CD4-positive, alpha-beta T cell treated with Interleukin-6 at 100 ng/mL for 8 hours (primary cell): Measurements from ENCODE around the gene UBE2G2.

Experiments used
- DNase-seq: peaks from one replicate; pipeline ENCODE4 v3.0.0-alpha.2; 2020; ENCODE audit warnings: mixed read lengths, low spot score

Gene UBE2G2

DNA sequence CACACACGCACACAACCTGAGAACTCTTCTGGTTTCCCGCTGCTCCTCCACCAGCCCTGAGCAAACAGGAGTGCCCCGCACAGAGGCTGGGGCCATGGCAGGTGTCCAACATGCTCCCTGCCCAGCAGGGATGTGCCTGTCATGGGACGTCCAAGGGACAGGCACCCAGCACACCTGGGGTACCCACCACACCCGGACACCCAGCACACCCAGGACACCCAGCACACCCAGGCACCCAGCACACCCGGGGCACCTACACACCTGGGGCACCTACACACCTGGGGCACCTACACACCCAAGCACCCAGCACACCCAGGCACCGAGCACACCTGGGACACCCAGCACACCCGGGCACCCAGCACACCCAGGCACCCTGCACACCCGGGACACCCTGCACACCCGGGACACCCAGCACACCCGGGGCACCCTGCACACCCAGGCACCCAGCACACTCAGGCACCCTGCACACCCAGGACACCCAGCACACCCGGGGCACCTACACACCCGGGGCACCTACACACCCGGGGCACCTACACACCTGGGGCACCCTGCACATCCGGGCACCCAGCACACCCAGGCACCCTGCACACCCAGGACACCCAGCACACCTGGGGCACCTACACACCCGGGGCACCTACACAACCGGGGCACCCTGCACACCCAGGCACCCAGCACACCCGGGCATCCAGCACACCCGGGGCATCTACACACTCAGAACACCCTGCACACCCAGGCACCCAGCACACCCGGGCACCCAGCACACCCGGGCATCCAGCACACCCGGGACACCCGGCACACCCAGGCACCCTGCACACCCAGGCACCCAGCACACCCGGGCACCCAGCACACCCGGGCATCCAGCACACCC is 37.9 kb downstream of the UBE2G2 start:
- DNase-seq, result no peak

DNA sequence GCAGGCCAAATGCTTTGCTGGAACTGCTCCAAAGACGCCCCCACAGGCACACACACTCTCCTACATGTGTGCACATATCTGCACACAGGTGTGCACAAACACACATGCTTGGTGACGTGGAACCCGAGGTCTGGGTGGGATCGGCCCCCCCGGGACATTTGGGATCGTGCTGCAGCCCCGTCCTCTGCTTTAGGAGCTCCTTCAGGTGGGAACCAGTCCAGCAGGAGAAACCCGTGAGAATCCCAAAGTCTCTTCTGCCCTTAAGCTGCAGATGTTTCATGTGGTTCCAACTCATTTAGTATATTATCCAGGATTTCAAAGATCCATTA is 38.6 kb downstream of the UBE2G2 start:
- DNase-seq, result no peak

DNA sequence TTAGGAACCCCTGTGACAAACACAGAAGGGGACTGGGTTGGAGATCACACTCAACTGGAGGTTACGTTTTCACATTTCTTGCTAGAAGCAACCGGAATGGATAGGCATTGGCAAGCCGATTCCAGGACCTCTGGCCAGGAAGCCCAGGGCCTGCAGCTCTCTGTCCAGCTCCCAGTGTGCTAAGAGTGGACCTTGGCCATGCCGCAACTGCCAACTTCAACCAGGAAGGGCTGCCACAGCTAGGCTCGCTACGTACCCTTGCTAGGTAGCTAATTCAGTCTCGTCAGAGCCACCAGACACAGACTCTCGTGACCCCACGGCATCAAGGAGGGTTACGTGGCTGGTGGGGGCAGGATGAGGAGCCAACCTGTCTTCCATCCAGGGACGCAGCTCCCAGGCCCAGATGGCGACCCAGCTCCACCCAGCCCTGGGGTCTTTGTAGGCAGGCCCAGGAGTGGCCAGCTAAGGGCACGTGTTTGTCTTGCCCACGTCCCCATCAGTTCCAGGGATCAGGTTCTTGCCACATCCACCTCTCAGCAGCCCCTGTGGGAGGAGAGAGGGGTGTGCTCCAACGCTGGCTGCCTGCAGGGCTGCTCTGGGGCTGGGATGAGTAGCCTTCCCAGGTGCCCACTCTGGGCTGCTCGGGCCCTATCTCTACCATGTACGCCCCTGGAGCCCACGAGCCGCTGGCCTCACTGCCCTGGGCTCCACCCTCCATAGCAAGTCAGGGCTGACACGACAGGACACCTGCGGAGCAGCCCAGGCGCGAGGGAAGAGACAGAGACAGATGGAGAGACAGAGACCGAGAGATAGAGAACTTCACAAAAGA is 39.2 kb downstream of the UBE2G2 start:
- no peak for DNase-seq

DNA sequence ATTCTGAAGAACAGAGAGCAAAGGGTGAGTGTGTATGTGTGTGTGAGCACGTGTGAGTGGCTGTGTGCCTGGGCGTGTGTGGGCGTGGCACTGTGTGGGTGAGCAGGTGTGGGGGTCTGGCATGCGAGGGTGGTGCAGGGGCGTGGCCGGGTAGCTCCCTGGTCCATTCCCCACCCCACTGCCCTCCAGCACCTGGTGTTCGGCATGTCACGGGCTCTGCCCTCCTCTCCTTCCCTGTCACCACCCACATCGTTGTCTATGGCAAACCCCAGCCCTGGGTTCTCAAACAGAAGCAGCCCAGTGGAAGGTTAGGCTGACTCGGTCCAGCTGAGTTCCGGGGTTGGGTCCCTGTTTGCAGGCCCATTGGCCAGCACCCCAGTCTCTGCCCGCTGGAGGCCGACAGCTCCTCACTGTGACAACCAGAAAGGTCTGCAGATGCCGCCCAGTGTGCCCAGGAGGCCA is 39.8 kb downstream of the UBE2G2 start:
- no peak for DNase-seq

DNA sequence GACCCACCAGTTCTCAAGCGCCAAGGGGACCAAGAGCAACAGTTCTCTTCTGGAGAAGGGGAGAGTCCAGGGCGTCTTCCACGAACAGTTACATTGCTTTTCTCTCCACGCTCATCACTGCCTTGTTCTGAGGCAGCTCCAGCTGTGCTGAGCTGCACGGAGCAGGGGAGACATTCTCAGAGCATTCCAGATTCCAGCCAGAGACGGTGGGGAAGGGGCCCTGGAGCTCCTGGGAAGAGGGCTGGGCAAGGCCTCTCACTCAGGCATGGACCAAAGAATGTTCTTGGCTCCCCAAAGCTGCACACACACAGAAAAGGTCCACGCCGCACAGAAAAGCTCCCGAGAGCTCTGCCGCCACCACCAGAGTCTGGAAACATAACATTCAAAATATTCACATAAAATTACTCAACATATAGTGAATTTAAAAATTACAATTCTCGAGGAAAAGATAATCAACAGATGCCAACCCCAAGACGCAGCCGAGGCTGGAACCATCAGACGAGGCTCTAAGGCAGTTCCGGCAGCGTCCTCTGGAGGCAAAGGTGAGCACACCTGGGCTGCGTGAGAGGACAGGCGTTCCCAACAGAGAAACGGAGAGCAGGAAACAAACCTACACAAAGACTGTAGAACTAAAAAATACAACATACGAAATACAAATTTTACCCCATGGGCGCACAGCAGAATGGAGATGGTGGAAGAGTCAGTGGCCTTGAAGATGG is 40.5 kb downstream of the UBE2G2 start:
- no peak for DNase-seq

DNA sequence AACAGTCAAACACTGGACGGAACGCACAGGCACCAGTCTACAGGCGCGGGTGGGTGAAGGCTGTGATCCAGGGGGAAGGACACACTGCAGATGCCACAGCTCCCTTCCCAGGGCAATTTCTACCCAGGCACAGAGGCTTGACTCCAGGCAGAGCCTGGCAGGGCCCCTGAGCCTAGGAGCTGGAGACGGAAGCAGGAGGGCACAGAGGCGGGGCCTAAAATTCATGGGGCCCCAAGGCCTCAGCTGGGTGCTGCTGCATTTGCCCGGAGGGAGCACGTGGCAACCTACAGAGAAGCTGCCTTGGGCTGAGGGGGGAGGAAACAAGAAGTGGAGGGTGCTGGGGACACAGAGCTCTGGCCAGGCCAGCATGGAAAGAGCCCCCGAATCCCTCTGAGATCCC is 41.2 kb downstream of the UBE2G2 start:
- DNase-seq, result no peak

DNA sequence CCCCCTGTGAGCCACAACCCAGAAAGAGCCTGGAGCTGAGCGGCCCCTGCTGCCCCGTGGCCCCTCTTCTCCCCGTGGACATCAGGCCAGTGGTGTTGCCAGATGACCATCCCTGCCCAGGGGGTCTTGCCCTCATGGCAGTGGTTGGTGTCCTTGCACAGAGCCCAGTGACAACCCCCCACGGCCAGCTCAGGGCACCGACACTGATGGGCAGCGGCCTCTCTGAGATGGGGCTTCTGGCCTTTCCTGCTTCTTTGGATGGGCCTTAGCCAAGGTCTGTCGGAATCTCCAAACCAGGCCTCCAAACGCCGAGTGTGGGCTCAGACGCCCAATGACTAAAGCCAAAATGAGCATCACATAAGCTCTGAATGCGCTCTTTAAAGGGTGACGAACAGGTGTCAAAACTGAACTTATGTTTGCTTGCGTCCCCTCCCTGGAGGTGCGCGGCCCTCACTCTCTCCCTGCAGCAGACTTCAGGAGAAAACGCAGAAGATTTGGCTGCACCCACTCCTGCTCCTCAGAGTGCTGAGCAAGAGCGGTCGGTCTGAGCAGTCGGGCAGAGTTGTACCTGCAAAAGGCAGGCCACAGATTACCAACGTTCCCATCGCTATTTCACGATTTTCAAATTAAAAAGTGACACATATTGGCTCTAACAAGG is 41.9 kb downstream of the UBE2G2 start:
- no peak for DNase-seq

DNA sequence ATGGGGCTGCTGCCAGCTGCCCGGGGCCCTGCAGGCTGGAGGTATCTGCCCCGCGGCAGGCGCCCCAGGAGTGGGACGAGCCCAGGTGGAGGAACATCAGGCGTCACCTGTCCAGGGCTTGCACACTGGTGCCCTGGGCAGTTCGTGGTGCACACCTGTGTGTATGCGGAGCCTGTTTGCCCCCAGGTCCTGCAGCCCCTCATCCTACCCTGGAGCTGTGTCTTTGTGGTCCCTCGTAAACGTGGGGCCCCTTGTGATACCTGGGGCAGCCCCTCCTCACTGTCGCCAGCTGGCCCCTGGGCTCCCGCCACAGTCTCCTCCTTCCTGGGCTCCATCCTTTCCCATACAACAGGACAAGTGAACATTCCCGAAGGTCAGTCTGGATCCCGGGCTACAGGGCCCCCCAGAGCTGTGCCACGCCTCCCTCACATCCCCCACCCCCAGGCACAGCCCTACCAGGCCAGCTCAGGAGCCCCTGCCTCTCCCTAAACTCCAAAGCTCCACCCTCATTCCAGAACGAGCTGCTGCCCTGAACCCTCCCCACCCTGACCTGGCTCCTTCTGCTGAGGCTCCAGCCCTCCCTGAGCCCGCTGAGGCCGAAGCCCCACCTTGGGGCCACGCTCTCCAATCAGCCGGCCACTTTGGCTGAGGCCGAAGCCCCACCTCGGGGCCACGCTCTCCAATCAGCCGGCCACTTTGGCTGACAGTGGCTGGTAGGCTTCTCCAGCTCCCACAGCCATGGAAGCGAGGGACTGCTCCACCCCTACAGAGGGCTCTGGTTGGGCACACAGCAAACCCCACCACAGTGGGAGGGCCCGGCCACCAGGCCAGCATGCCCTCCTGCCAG is 42.6 kb downstream of the UBE2G2 start:
- DNase-seq, result no peak

DNA sequence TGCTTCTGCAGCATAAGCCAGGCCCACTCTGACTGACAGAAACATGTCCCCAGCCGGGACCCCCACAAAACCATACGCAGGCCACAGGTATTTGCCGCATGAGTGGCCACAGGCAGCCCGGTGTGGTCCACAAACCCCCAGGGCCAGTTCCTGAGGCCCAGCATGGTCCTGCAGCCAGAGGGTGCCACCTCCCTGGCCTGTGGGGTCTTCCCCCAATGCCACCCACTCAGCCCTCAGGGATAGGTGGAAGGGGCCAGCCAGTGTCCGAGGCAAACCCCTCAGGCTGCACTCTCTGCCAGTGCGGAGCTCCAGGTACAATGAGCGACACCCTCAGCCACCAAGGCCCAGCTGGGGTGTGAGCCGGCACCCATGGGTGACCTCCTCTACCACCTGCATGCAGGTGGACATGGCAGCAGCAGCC is 43.5 kb downstream of the UBE2G2 start:
- no peak for DNase-seq

DNA sequence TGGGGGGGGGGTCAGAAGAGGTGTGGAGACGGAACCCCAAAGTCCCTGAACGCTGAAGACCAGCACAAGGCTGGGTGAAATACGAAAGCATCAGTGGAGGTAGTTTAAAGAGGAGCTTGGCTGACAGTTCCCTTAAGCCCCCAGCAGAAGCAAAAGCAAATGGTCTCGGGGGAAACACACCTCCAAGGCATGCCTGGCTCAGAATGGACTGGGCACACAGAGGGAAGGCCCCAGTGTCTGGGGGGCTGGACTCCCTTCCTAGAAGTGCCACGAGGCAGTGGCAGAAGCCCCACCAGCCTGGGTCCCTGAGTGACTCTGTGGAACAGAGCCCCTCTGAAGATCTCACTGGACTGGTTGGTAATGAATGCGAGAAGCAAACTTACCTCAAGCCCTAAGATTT is 43.9 kb downstream of the UBE2G2 start:
- DNase-seq, result no peak

DNA sequence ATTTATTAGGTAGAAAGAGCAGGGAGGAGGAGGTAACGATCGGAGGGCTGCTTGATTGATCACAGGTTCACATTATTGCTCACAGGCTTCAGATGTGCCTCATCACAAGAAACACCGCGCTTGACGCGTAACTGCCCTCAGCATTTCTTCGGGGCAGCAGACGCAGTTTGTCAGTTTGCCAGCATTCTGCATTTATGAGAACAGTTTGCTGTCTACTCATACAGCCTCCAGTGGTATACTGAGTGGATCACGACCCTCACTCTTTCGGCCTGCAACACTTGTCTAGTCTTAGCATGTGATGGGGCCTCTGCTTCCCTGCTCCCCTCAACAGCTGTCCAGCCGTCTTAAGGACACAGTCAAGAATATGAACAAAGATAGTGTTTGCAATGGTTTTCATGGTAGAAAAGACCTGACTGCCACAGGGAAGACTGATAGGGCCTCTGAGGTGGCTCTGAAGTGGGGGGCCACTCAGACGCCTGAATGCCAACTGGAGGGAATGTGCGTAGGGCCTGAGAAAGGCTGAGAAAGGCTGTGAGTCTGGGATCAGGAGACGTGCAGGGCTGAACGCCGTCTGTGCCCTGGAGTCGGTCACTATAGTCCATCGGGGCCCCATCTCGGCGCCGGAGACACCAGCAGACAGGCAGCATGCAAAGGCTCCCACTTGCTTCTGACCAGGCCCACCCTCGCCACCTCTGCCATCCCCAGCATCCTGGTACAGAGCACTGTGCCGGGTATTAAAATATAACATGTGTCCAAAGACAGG is 45.0 kb downstream of the UBE2G2 start:
- DNase-seq, result no peak

DNA sequence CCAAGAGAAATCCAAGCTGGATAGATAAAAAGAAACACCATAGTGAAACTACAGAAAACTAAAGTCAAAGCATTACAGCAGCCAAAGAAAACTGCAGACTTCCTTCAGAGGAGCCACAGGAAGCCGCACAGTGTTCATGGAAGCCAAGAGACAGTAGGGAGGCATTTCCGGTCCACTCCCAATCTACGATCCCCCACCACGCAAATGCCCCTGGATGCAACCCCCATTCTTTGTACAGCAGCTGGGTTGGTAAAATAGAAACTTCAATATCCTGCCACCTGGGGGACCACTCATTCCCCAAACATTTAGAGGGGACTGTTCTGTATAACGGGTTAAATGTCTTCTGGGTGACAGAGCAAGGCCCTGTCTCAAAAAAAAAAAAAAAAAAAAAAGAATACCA is 46.4 kb downstream of the UBE2G2 start:
- DNase-seq, result no peak

DNA sequence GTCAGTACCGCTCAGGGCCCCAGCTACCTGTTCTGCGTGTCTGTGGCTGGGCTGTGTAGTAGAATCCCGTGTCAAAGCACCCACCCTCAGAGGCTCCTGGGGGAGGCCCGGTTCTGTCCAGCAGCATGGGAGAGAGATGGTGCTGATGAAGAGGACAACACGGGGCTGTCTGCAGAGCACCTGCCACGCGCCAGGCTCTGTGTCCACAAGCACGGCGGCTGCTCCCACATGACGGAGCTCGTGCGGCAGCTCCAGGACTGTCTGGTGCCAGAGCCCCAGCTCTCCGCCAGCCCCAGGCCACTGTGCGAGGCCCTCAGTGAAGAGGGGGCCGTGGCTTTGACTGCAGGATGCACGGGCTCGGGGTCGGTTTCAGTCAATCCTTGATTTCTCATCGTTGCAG is 48.3 kb downstream of the UBE2G2 start:
- DNase-seq, result no peak

DNA sequence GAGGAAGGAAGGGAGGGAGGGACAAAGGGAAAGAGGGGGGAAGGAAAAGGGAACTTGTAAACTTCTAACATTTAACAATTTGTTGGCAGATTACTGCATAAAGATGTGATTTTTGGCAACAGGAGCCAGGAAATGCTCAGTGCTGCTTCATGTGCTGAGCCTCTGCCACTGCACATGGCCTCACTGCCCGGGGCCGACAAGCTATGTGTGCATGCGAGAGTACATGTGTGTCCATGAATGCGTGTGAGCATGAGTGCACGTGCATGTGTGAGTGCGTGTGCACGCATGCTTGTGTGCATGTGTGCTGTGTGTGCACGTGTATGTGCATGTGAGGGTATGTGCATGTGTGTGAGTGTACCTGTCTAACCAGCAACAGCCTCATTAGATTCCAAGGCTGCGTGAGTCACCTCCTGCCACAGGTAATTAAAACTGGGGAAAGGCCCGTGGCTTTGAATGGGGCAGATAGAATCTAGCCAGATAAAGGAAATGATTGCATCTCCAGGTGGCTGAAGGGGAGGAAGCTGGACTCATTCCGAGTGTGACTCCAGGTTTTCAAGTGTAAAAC is 48.9 kb downstream of the UBE2G2 start:
- DNase-seq, result no peak

DNA sequence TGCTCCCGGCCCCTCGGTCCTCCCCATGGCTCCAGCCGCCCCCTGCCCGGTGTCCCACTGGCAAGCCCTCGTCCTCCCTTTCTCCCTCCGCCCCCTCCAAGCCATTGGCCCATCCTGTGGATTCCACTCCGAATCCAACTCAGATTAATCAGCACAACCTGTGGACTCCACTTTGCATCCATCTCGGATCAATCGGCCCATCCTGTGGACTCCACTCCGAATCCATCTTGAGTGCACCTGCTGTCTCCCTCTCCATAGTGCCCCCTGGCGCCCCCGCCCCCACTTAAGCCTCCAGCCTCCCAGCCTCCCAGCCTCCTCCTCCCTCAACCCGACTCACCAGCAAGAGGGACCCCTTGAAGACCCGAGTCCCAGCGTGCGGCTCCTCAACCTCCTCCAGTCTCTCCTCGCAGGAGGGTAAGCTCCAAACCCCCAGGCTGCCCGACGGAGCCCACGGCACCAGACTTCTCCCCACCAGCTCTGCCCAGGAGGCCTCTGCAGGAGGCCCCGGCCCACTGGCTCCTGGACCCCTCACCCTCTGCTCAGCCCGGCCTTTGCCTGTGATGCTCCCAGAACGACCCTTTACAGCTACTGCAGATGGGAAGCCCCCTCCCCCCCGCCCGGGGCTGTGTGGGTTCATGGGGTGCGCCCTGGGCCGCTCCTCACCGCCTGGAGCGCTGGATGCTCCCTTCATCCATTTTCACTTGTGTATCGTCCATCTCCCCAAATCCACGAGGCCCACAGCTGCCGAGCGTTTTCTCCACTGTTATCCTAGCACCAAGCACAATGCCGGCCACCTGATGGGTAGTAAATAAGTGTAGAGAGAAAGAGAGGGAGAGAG is 49.6 kb downstream of the UBE2G2 start:
- no peak for DNase-seq

DNA sequence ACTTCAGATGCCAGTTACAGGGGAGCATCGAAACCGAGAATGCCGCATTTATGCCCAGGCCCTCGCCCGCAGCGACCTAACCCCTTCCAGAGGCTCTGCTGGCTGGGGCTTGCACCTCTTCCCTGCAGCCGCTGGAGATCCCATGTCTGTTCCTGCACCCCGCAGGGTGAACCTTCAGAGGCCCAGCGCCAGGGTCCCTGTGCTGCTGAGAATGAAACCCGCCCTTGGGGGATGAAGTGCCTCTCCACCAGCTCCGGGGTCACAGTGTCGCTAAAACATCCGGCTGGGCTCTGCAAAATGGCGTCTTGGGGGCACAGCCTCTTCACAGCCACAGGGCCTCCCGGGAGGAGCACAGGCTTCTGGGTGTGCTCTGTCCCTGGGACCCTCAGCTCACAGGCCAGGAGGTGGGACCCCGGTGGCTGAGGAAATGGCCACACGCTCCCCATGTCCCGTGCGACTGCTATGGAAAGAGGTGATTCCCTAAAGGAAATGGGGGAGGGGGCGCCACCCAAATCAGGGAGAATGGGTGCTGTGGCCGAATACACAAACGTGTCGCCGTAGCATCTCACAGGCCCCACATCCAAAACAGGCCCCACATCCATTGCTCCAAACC is 50.3 kb downstream of the UBE2G2 start:
- no peak for DNase-seq

DNA sequence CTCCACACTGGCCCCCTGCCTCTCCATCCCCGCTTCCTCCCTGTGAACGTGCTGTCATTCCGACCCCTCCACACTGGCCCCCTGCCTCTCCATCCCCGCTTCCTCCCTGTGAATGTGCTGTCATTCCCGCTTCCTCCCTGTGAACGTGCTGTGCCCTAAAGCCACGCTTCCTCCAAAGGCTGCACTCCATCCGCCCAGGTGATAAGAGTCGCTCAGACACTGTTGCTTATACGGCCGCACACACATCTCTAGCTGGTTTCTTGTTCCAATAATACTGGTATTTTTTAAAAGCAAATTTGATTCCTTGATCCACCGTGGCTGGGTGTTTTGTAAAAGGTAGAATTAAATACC is 51.0 kb downstream of the UBE2G2 start:
- no peak for DNase-seq

DNA sequence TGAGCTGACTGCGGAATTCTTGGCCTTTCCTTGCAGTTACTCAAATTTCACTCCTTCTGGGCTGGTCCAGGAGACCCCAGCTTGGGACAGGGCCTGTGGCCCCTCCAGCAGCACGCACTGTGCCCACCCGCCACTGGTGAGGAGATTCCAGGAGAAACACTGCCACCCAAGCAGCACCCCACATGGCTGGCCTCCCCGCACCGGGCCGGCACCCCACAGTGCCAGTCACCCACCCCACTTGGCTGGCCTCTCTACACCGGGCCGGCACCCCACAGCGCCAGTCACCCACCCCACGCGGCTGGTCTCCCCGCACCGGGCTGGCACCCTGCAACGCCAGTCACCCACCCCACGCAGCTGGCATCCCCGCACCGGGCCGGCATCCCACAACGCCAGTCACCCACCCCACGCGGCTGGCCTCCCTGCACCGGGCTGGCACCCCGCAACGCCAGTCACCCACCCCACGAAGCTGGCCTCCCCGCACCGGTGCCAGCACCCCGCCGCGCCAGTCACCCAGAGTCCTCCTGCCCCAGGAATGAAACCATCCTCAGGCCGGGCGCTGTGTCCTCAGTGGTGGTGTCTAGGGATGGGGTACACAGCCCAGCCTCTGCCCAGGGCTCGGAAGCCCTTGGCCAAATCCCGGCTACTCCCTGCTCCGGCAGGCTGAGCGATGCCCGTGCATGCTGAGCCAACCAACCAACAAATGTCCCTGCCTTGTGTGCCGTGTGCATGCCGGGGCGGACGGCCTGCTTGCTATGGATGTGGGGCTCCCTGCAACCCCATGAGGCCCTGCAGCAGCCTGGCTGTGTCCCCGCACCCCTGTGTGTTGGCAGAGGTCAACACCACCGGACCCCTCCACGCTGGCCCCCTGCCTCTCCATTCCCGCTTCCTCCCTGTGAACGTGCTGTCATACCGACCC is 51.6 kb downstream of the UBE2G2 start:
- no peak for DNase-seq
